Spleen (tissue), 11 donors: ENCODE data around the gene PAM. TPM values are rescaled to one million over a fixed set of nuclear protein-coding genes. Genes with fewer than 3 reads are reported as not detected.

Experiments
- DNase-seq: peaks from one replicate; pipeline ENCODE4 v3.0.0-alpha.2; 2020
- H3K27ac ChIP-seq, 8 donors: fragments of 200-600 bp; sonication (generic) in 7 of 8; 1 replicate in 4 of 8; 2 replicates in 4 of 8; pipeline versions ENCODE4 v1.5.0 to v1.8.0; 2016 to 2021; ENCODE audit warnings: inconsistent platforms in 4 of 8, mild to moderate bottlenecking in 4 of 8, moderate library complexity in 1 of 8
- H3K27me3 ChIP-seq, 7 donors: fragments of 200-600 bp; sonication (generic) in 6 of 7; replicated peaks in 1 of 7; 1 replicate in 4 of 7; 2 replicates in 3 of 7; pipeline versions ENCODE4 v1.5.0 to v1.8.0; 2016 to 2021; ENCODE audit warnings: inconsistent platforms in 3 of 7, mild to moderate bottlenecking in 1 of 7
- H3K36me3 ChIP-seq, 6 donors: fragments of 200-600 bp; sonication (generic) in 5 of 6; 1 replicate in 4 of 6; 2 replicates in 2 of 6; pipeline versions ENCODE4 v1.5.0 to v1.8.0; 2016 to 2021; ENCODE audit warnings: inconsistent platforms in 2 of 6
- H3K4me1 ChIP-seq, 6 donors: fragments of 200-600 bp; sonication (generic) in 5 of 6; 1 replicate in 3 of 6; 2 replicates in 3 of 6; pipeline versions ENCODE4 v1.5.0 to v1.8.0; 2016 to 2021; ENCODE audit warnings: inconsistent platforms in 3 of 6
- H3K4me3 ChIP-seq, 8 donors: fragments of 200-600 bp; sonication (generic) in 7 of 8; 1 replicate in 4 of 8; 2 replicates in 4 of 8; pipeline versions ENCODE4 v1.5.0 to v1.8.0; 2016 to 2021; ENCODE audit warnings: inconsistent platforms in 4 of 8, mild to moderate bottlenecking in 4 of 8, moderate library complexity in 2 of 8
- H3K9me3 ChIP-seq, 8 donors: fragments of 200-600 bp; sonication (generic) in 7 of 8; 1 replicate in 4 of 8; 2 replicates in 4 of 8; pipeline versions ENCODE4 v1.5.0 to v1.8.0; 2016 to 2021; ENCODE audit warnings: inconsistent platforms in 4 of 8
- POLR2A ChIP-seq, 3 donors: fragments of 450-650 bp; IDR thresholded peaks; one replicate each; pipeline ENCODE4 v1.5.1; 2017; ENCODE audit warnings: antibody characterized with exemption in 3 of 3, mild to moderate bottlenecking in 1 of 3
- POLR2AphosphoS5 ChIP-seq, 3 donors: sonication (generic); formaldehyde crosslinking; IDR thresholded peaks; one replicate each; pipeline ENCODE4 v1.5.1; 2017; ENCODE audit warnings: antibody characterized with exemption in 3 of 3
- WGBS, 5 donors: extraction: QIAGEN DNeasy Blood & Tissue Kit in 3 of 5; methylation state at CpG; one replicate each; pipeline versions ENCODE4 v1.1.5 to v1.1.7; 2013 to 2018; 5-methylcytosine and 5-hydroxymethylcytosine counted together
- intact Hi-C: fragments of 100-400 bp; cut with DNase I; formaldehyde crosslinking; loops from one replicate; pipeline ENCODE4 v1.15.0; 2023; ENCODE audit warnings: low total_unique reads
- polyA plus RNA-seq, 3 donors: library from polyadenylated mRNA; stranded (reverse); fragments of 200-250 nt; gene quantifications; one replicate each; pipeline ENCODE4 v1.2.1, GENCODE V29; 2013
- total RNA-seq, 7 donors: library from RNA; depleted of rRNA in 3 of 7; stranded (reverse); fragments of >200 nt in 3 of 7; fragmentation: NEBNext Ultra II Directional in 4 of 7; extraction: Animal tissue kit (Norgen Biotek cat#: 25700) in 4 of 7; gene quantifications; one replicate each; pipeline versions ENCODE4 v1.1.0 to v1.2.1, GENCODE V29; 2016 to 2021
- TF ChIP-seq, protein P1 (sequence below), 11 experiments: fragments of 200-600 bp in 7 of 11; fragments of 450-650 bp in 4 of 11; sonication (generic) in 4 of 11; IDR thresholded peaks in 8 of 11; conservative IDR thresholded peaks in 3 of 11; 1 replicate in 7 of 11; 2 replicates in 4 of 11; pipeline versions ENCODE4 v1.4.0 to v1.8.0; 2016 to 2021; ENCODE audit warnings: antibody characterized with exemption in 11 of 11, inconsistent platforms in 4 of 11, mild to moderate bottlenecking in 1 of 11
- donor health status: healthy with polysubstance abuse.
- donor health status: DM: no; HTN: no; CAD: no; lungs with moderate emphysema.
- donor health status: DM: no; HTN: no; CAD: no.
- donor health status: Bipolar disorder and iron deficiency.
- donor health status: healthy.
- donor health status: DM: no; HTN: no; CAD: no.
- donor health status: DM: yes; HTN: yes; CAD: no.

The PAM gene
- total and polyA plus RNA-seq, 10 donors: 37.4 to 155 (median 110) TPM

DNA sequence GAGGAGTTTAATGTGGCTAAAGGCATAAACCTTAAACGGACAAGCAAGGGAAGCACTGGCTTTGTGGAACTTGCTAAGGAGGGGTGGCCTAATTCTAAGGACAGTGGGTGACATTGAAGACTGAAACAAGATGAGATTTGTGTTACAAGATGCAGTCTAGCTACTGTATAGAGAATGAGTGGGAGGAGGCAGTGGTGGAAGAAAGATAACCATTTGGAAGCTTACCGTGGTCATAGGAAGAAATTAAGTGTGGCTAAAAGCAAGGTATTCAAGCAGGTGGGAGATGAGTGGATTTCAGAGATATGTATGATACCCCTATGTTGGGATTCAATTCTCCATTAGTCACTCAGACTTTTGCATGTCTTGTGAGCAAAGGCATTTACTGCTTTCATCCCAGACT, 4.6 kb downstream of the PAM start:
- no peak for TF ChIP-seq POLR2AphosphoS5 (IDR thresholded peaks at IDR 0.05)
- no peak for TF ChIP-seq POLR2A (IDR thresholded peaks at IDR 0.05)
- TF ChIP-seq, protein P1, sequence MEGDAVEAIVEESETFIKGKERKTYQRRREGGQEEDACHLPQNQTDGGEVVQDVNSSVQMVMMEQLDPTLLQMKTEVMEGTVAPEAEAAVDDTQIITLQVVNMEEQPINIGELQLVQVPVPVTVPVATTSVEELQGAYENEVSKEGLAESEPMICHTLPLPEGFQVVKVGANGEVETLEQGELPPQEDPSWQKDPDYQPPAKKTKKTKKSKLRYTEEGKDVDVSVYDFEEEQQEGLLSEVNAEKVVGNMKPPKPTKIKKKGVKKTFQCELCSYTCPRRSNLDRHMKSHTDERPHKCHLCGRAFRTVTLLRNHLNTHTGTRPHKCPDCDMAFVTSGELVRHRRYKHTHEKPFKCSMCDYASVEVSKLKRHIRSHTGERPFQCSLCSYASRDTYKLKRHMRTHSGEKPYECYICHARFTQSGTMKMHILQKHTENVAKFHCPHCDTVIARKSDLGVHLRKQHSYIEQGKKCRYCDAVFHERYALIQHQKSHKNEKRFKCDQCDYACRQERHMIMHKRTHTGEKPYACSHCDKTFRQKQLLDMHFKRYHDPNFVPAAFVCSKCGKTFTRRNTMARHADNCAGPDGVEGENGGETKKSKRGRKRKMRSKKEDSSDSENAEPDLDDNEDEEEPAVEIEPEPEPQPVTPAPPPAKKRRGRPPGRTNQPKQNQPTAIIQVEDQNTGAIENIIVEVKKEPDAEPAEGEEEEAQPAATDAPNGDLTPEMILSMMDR (IDR thresholded peaks at IDR 0.05 in 8 of 11, conservative IDR thresholded peaks at IDR 0.05 in 3 of 11): no peak
- Histone ChIP-seq H3K36me3 (no peaks in the 10 kb centered on the region), H3K27ac (peak overlapping the region in 1 of 8 donors; percentile 53), H3K4me1 (peaks cover 13 to 86% (median 58%) of the 10 kb centered on the region in 6 donors), H3K4me3 (no peak overlapping the region), H3K9me3 (no peaks in the 10 kb centered on the region), H3K27me3 (peaks cover 0 to under 1% (median 0%) of the 10 kb centered on the region in 7 donors)
- DNase-seq: no peak
- intact Hi-C loops: loop anchor here (10.0 kb wide), 1 partner anchor 355 kb away; no protein-coding TSS in a partner anchor
- WGBS, 5 donors: 73 to 85% (median 82%) methylated on average over 2 of the region's 2 CpGs

DNA sequence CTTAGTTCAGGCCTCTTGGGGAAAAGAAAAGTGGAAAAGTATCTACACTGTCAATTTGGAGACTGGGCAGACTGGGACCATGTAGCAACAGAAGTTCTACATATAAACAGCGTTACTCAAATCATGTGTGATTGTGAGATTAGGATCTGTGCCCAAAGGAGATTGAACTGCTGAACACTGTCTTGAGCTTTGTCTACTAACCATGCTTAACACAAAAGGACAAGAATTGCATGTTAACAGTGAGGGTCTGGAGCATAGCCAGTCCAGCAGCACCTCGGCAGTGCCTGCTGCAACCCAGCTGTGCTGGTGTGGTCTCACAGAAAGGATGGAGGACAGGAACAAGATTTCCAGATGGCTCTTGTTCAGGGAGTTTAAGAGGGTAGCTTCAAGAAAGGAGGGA, 5.7 kb downstream of the PAM start:
- intact Hi-C loops: loop anchor here (10.0 kb wide), 1 partner anchor 354 kb away; no protein-coding TSS in a partner anchor
- no peaks in the 10 kb centered on the region for H3K9me3 ChIP-seq
- TF ChIP-seq POLR2AphosphoS5 (IDR thresholded peaks at IDR 0.05) (no peak), POLR2A (IDR thresholded peaks at IDR 0.05) (no peak)
- TF ChIP-seq, protein P1 (IDR thresholded peaks at IDR 0.05 in 8 of 11, conservative IDR thresholded peaks at IDR 0.05 in 3 of 11): no peak
- H3K4me3 ChIP-seq: no peak overlapping the region
- no peaks in the 10 kb centered on the region for H3K27me3 ChIP-seq
- H3K4me1 ChIP-seq: peaks cover 13 to 94% (median 63%) of the 10 kb centered on the region in 6 donors
- 36 to 47% (median 45%) methylated on average over 2 of the region's 2 CpGs for WGBS, 5 donors
- no peak for DNase-seq
- H3K36me3 ChIP-seq: no peaks in the 10 kb centered on the region
- H3K27ac ChIP-seq: peak overlapping the region in 5 of 8 donors; percentile 10 to 55 (median 27)

DNA sequence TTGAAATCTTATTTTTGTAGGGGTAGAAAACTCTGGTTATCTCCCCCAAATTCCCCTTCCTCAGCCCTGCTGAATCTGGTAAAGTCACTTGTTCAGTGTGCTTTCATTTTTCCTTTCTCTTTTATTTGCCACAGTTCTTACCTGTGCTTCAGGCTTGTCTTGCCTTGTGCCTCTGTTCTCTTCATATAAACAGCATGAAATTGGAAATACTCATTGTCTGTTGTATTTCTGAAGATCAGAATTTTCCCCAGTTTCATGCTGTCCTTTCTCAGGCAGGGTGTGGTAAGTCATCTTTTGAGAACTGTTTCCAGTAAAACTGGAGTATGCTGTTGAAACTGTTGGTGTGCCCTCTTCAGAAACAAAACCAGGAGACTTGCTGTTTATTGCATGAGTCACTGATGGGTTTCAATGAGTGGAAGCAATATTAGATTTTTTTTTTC, 7.0 kb downstream of the PAM start:
- peaks cover 13 to 90% (median 51%) of the 10 kb centered on the region in 6 donors for H3K4me1 ChIP-seq
- H3K4me3 ChIP-seq: peak overlapping the region in 2 of 8 donors; percentile 15 to 16
- DNase-seq: no peak
- intact Hi-C loops: loop anchor here (10.0 kb wide), 1 partner anchor 353 kb away; no protein-coding TSS in a partner anchor
- no peaks in the 10 kb centered on the region for H3K9me3 ChIP-seq
- H3K36me3 ChIP-seq: no peaks in the 10 kb centered on the region
- no peaks in the 10 kb centered on the region for H3K27me3 ChIP-seq
- TF ChIP-seq, protein P1 (IDR thresholded peaks at IDR 0.05 in 8 of 11, conservative IDR thresholded peaks at IDR 0.05 in 3 of 11): no peak
- TF ChIP-seq POLR2A (IDR thresholded peaks at IDR 0.05) (no peak), POLR2AphosphoS5 (IDR thresholded peaks at IDR 0.05) (no peak)
- peak overlapping the region in 6 of 8 donors; percentile 2 to 55 (median 18) for H3K27ac ChIP-seq

DNA sequence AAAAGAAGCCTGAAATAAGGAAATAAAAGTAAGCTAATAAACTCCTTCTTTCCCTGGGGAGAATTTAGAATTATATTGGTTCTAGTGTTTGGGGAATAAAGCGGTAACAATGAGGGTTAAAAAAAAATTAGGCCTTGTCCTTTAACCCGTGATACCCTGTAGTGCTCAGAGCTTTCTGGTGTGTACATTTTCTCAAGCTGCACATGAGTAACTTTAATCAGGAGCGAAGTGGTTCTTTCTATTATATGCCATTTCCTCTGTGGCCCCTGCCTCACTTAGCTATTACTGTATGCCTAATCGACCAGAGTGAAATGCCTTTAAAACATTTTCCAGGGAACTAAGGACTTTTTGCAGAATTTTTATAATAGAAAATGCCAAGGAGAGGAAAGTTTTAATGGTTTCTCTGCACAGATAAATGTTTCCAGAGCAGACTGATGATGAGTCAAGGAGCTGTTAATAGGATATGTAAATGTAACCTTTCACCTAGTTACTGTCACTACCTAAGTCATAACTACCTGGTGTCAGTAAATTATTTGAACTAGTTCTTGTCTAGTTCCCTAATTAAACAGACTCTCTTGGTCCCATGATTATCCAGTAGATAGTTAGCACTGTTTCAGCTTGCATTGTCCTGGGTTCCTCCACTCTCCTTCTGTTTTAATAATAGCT, 7.6 kb downstream of the PAM start:
- H3K4me3 ChIP-seq: peak overlapping the region in 1 of 8 donors; percentile 16

More for the DNA sequence above, 7.6 kb downstream of the PAM start:
- WGBS, 5 donors: 53 to 73% (median 60%) methylated on average over 4 of the region's 4 CpGs
- H3K9me3 ChIP-seq: no peaks in the 10 kb centered on the region
- DNase-seq: no peak
- H3K27ac ChIP-seq: peak overlapping the region in 5 of 8 donors; percentile 2 to 55 (median 27)
- H3K27me3 ChIP-seq: no peaks in the 10 kb centered on the region
- H3K4me1 ChIP-seq: peaks cover 13 to 92% (median 48%) of the 10 kb centered on the region in 6 donors
- TF ChIP-seq POLR2A (IDR thresholded peaks at IDR 0.05) (no peak), POLR2AphosphoS5 (IDR thresholded peaks at IDR 0.05) (no peak)
- TF ChIP-seq, protein P1 (IDR thresholded peaks at IDR 0.05 in 8 of 11, conservative IDR thresholded peaks at IDR 0.05 in 3 of 11): no peak
- no peaks in the 10 kb centered on the region for H3K36me3 ChIP-seq
- intact Hi-C loops: loop anchor here (10.0 kb wide), 1 partner anchor 352 kb away; no protein-coding TSS in a partner anchor
